Transverse colon (tissue), 3 donors: Measurements from ENCODE around the gene ANO7.

Source experiments
- POLR2A ChIP-seq: fragments of 450-650 bp; IDR thresholded peaks from one replicate; pipeline ENCODE4 v1.6.1; 2016; ENCODE audit warnings: antibody characterized with exemption, mild to moderate bottlenecking, moderate library complexity
- TF ChIP-seq, protein P1 (sequence below), 5 experiments: fragments of 200-600 bp in 3 of 5; fragments of 450-650 bp in 2 of 5; sonication (generic) in 3 of 5; IDR thresholded peaks; 1 replicate in 2 of 5; 2 replicates in 3 of 5; pipeline ENCODE4 v1.5.1; 2016 to 2017; ENCODE audit warnings: antibody characterized with exemption in 5 of 5, inconsistent platforms in 3 of 5, mild to moderate bottlenecking in 2 of 5, moderate library complexity in 1 of 5

- TF ChIP-seq, protein P1, sequence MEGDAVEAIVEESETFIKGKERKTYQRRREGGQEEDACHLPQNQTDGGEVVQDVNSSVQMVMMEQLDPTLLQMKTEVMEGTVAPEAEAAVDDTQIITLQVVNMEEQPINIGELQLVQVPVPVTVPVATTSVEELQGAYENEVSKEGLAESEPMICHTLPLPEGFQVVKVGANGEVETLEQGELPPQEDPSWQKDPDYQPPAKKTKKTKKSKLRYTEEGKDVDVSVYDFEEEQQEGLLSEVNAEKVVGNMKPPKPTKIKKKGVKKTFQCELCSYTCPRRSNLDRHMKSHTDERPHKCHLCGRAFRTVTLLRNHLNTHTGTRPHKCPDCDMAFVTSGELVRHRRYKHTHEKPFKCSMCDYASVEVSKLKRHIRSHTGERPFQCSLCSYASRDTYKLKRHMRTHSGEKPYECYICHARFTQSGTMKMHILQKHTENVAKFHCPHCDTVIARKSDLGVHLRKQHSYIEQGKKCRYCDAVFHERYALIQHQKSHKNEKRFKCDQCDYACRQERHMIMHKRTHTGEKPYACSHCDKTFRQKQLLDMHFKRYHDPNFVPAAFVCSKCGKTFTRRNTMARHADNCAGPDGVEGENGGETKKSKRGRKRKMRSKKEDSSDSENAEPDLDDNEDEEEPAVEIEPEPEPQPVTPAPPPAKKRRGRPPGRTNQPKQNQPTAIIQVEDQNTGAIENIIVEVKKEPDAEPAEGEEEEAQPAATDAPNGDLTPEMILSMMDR (IDR thresholded peaks at IDR 0.05), result no peak
- no peak for TF ChIP-seq POLR2A
Observed at GRCh38 chr2:241226723-241227572, 38.5 kb downstream of the ANO7 start.
